HG02884 (cell line): Measurements from ENCODE around the gene PAMR1.

Experiments used
- ATAC-seq: cut with Tn5 transposase; IDR thresholded peaks from one replicate; pipeline ENCODE4 v1.9.1; 2021; ENCODE audit warnings: mild to moderate bottlenecking, moderate library complexity; ENCODE audit not compliant: unreplicated experiment

Gene PAMR1

GRCh38 chr11:35412285-35412684, 113.1 kb downstream of the PAMR1 start:
- no peak for ATAC-seq

GRCh38 chr11:35407041-35407440, 118.4 kb downstream of the PAMR1 start:
- no peak for ATAC-seq

GRCh38 chr11:35404388-35404775, 121.0 kb downstream of the PAMR1 start:
- no peak for ATAC-seq

GRCh38 chr11:35403765-35404387, 121.5 kb downstream of the PAMR1 start:
- no peak for ATAC-seq

GRCh38 chr11:35402751-35403660, 122.4 kb downstream of the PAMR1 start:
- no peak for ATAC-seq

GRCh38 chr11:35398881-35399280, 126.5 kb downstream of the PAMR1 start:
- no peak for ATAC-seq

GRCh38 chr11:35394941-35395340, 130.5 kb downstream of the PAMR1 start:
- ATAC-seq: no peak

GRCh38 chr11:35393098-35393497, 132.3 kb downstream of the PAMR1 start:
- no peak for ATAC-seq

- no peak for ATAC-seq
Measured at GRCh38 chr11:35391922-35392688, 133.3 kb downstream of the PAMR1 start.

GRCh38 chr11:35390737-35391682, 134.4 kb downstream of the PAMR1 start:
- peak; percentile 87 for ATAC-seq

GRCh38 chr11:35389897-35390465, 135.4 kb downstream of the PAMR1 start:
- no peak for ATAC-seq

- ATAC-seq: no peak
Measured at GRCh38 chr11:35389112-35389511, 136.3 kb downstream of the PAMR1 start.

GRCh38 chr11:35388061-35388460, 137.4 kb downstream of the PAMR1 start:
- ATAC-seq: no peak

- ATAC-seq: no peak
Measured at GRCh38 chr11:35387111-35387982, 138.1 kb downstream of the PAMR1 start.

- no peak for ATAC-seq
Measured at GRCh38 chr11:35383953-35384352, 141.5 kb downstream of the PAMR1 start.
